ENCODE results near the gene CCDC86. TPM values are rescaled to one million over a fixed set of nuclear protein-coding genes. Genes with fewer than 3 reads are reported as not detected.

Gene CCDC86
- total RNA-seq, 1 donor from 2014 or later, result 26.3 TPM

- no peaks in the 10 kb centered on the region for H3K36me3 ChIP-seq
- no peak for TF ChIP-seq POLR2A (IDR thresholded peaks at IDR 0.05)
- no peak for TF ChIP-seq POLR2AphosphoS5 (IDR thresholded peaks at IDR 0.05; ENCODE audit: insufficient read depth in 1 of 2, low read depth in 1 of 2)
- no peak for TF ChIP-seq CTCF (IDR thresholded peaks at IDR 0.05)
Observed at GRCh38 chr11:60801194-60801593, 40.7 kb upstream of the CCDC86 start.

GRCh38 chr11:60803273-60803936 is 38.5 kb upstream of the CCDC86 start:
- H3K27ac ChIP-seq, result no peak overlapping the region
- DNase-seq (ENCODE audit: extremely low spot score in 2 of 2), result no peak
- H3K9me3 ChIP-seq, result no peaks in the 10 kb centered on the region
- no peaks in the 10 kb centered on the region for H3K36me3 ChIP-seq
- intact Hi-C loops (cut with DNase I), result no loop called here
- H3K4me3 ChIP-seq, result no peak overlapping the region
- TF ChIP-seq POLR2AphosphoS5 (IDR thresholded peaks at IDR 0.05; ENCODE audit: insufficient read depth in 1 of 2, low read depth in 1 of 2) (no peak), CTCF (IDR thresholded peaks at IDR 0.05) (no peak), POLR2A (IDR thresholded peaks at IDR 0.05) (no peak)
- no peaks in the 10 kb centered on the region for H3K27me3 ChIP-seq
- H3K4me1 ChIP-seq, result no peaks in the 10 kb centered on the region

More at GRCh38 chr11:60801194-60801593, 40.7 kb upstream of the CCDC86 start:
- H3K9me3 ChIP-seq, result no peaks in the 10 kb centered on the region
- no peaks in the 10 kb centered on the region for H3K27me3 ChIP-seq
- intact Hi-C loops (cut with DNase I), result no loop called here
- no peak overlapping the region for H3K27ac ChIP-seq
- no peaks in the 10 kb centered on the region for H3K4me1 ChIP-seq
- H3K4me3 ChIP-seq, result no peak overlapping the region
- no peak for DNase-seq (ENCODE audit: extremely low spot score in 2 of 2)

GRCh38 chr11:60809249-60809648 is 32.7 kb upstream of the CCDC86 start:
- TF ChIP-seq POLR2AphosphoS5 (IDR thresholded peaks at IDR 0.05; ENCODE audit: insufficient read depth in 1 of 2, low read depth in 1 of 2) (no peak), POLR2A (IDR thresholded peaks at IDR 0.05) (no peak), CTCF (IDR thresholded peaks at IDR 0.05) (no peak)
- intact Hi-C loops (cut with DNase I), result no loop called here
- no peak for DNase-seq (ENCODE audit: extremely low spot score in 2 of 2)
- Histone ChIP-seq H3K27me3 (no peaks in the 10 kb centered on the region), H3K4me1 (no peaks in the 10 kb centered on the region), H3K36me3 (no peaks in the 10 kb centered on the region), H3K9me3 (no peaks in the 10 kb centered on the region), H3K4me3 (no peak overlapping the region), H3K27ac (no peak overlapping the region)

- H3K9me3 ChIP-seq, result no peaks in the 10 kb centered on the region
- no peak overlapping the region for H3K4me3 ChIP-seq
- no peak overlapping the region for H3K27ac ChIP-seq
- intact Hi-C loops (cut with DNase I), result no loop called here
- H3K36me3 ChIP-seq, result no peaks in the 10 kb centered on the region
- H3K4me1 ChIP-seq, result no peaks in the 10 kb centered on the region
- H3K27me3 ChIP-seq, result no peaks in the 10 kb centered on the region
- DNase-seq (ENCODE audit: extremely low spot score in 2 of 2), result no peak
- no peak for TF ChIP-seq POLR2AphosphoS5 (IDR thresholded peaks at IDR 0.05; ENCODE audit: insufficient read depth in 1 of 2, low read depth in 1 of 2)
- TF ChIP-seq CTCF (IDR thresholded peaks at IDR 0.05), result no peak
- TF ChIP-seq POLR2A (IDR thresholded peaks at IDR 0.05), result no peak
Observed at GRCh38 chr11:60809691-60810090, 32.2 kb upstream of the CCDC86 start.

GRCh38 chr11:60810151-60810550 is 31.8 kb upstream of the CCDC86 start:
- DNase-seq (ENCODE audit: extremely low spot score in 2 of 2), result no peak
- Histone ChIP-seq H3K27ac (no peak overlapping the region), H3K4me1 (no peaks in the 10 kb centered on the region), H3K4me3 (no peak overlapping the region), H3K27me3 (no peaks in the 10 kb centered on the region), H3K9me3 (no peaks in the 10 kb centered on the region), H3K36me3 (no peaks in the 10 kb centered on the region)
- intact Hi-C loops (cut with DNase I), result no loop called here
- TF ChIP-seq CTCF (IDR thresholded peaks at IDR 0.05), result no peak
- TF ChIP-seq POLR2AphosphoS5 (IDR thresholded peaks at IDR 0.05; ENCODE audit: insufficient read depth in 1 of 2, low read depth in 1 of 2), result no peak
- no peak for TF ChIP-seq POLR2A (IDR thresholded peaks at IDR 0.05)

All from vagina (tissue), 2 donors.